Fibroblast of skin of left biceps (primary cell): ENCODE data around the gene GPR63.
"Not testable (repeated sequence)": the region's sequence is repeated elsewhere in the genome, so short reads cannot be mapped to it uniquely, and the experiment has no call there.

ENCODE experiments used
- DNase-seq, 2 experiments: peaks; one replicate each; pipeline ENCODE4 v3.0.0-alpha.2; 2013; ENCODE audit warnings: low read depth in 2 of 2

The GPR63 gene, protein sequence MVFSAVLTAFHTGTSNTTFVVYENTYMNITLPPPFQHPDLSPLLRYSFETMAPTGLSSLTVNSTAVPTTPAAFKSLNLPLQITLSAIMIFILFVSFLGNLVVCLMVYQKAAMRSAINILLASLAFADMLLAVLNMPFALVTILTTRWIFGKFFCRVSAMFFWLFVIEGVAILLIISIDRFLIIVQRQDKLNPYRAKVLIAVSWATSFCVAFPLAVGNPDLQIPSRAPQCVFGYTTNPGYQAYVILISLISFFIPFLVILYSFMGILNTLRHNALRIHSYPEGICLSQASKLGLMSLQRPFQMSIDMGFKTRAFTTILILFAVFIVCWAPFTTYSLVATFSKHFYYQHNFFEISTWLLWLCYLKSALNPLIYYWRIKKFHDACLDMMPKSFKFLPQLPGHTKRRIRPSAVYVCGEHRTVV

DNA sequence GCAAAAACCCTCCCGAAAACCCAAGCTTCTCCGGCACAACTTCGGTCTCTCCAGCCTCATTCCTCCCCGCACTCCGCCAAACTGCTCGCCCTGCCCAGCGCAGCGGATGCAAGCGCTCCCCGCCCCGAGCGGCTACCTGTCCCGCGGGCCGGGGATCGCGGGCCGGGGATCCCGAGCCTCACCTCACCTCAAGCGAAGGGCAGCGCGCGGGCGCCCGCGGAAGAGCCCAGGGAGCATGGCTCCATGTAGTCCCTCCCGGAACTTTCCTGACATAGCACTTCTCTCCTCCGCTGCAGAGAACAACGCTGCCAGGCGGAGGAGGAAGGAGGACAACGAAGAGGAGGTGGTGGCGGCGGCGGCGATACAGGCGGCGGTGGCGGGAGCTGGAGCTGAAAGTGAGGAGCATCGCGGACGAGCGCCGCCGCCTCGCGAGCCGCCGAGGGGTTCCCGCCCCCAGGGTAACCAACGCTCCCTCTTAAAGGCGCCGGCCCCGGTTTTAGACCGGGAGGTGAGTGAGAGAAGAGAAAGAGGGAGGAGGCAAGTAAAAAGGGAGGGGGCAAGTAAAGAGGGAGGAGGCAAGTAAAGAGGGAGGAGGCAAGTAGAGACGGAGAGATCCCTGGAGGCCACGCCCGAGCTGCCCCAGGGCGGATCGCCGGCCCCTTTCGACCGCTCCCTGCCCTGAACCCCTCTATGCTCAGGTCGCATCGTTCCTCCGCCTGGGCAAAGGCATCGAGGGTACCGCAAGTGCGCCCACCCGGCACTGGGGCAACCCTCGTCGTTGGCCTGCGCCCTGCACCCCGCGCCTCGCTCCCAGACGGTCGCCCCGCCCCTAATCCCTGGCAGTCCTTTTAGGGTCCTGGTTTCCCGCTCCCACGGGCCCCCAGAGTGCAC, at the start of gene GPR63:
Gene GPR63 (minus strand): TSS at position 397 of the 891 bp plus-strand sequence. CDS start 37,746 bp downstream, outside the sequence.
- peak; percentile 44 to 48 for DNase-seq

DNA sequence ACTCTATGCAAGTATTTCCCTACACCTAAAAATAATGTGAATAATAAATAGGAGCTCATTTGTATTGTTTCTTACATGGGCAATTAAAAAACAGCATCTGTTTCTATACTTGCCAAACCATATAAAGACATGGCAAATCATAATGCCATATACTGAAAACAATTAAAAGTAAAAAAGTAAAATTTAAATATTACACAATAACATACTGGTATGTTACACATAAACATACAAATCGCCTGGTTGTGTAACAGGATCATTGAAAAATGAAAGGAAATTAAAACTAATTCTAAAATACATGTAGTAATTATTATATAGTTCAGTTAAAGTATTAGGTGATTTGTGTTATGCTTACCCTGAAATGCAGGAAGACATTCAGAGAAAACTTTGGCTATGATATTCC, 49.2 kb upstream of the GPR63 start:
- DNase-seq: no peak

DNA sequence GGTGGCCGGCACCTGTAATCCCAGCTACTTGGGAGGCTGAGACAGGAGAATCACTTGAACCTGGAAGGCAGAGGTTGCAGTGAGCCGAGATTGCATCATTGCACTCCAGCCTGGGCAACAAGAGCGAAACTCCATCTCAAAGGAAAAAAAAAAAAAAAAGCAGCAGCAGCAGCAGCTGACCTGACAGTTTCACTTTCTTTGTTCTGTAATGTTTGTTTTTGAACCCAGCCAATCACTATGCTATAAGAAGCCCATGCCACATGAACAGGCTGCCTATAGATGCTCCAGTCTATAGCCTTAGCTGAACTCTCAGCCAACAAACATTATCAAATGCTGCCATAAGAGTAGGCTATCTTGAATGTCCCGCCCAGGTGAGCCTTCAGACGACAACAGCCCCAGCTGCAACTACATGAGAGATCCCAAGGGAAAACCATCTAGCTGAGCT, 47.9 kb upstream of the GPR63 start:
- not testable (repeated sequence) for DNase-seq

DNA sequence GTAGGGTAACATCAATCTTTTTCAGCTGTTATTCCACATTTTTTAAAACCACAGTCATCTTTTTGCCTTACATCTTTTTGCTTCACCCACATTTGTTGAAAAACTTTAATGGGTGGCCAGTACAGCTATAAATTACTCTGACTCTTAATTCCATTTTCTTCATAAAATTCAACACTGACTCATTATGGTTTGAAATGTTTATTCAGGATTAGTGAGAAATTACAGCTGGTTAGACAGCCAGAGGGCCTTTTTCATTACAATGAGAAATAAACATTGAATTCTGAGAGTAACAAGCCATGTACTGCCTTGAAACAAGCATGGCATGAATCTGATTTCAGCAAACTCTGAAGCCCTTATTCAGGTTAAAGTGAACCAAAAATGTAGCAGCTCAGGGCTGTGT, 40.9 kb upstream of the GPR63 start:
- no peak for DNase-seq

DNA sequence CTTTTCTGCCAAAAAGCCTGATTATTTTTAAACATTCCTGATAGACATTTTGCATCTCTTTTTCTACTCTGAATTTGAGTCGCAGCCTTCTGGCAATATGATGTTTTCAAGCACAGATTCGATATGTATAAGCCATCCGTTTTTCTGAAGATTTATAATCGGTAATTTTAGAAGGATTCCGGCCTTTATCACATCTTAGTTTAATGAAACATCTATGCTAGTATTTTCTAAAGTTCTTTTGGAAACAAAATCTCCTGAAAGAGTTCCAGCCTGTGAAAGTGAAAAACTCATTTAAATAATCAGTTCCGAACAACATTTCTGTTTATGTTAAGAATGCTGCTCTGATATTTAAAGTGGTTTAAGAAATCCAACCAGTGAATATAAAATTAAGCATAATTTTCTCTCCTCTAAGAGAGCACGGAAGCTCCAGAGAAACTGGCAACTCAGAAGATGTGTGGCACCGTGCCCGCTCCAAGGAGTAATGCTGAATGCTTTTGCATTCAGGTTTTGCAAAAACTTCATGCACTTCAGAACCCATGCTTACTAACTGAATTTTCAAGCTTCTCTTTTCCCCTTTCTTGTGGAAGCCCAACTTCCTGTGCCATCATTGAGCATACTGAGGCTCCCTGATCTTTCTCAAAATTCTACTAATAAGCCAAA, 39.7 kb upstream of the GPR63 start:
- DNase-seq: no peak

DNA sequence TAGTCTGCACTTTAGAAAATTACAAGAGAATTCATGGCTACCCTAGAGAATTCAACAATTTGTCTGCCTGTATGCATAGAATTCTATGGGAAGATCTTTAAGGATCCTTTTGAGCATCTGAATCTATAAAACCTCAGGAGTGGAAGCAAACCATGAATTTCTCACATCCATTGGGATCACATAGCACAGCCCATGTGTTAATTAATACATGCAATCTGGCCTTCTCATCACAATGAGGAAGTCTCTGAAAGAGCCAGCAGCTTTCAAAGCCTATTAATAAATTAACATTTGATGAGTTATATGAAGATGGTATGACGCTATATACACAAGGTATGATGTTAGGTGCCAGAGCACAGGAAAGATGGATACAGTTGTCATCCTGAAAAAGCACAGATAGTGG, 35.7 kb upstream of the GPR63 start:
- DNase-seq: no peak

DNA sequence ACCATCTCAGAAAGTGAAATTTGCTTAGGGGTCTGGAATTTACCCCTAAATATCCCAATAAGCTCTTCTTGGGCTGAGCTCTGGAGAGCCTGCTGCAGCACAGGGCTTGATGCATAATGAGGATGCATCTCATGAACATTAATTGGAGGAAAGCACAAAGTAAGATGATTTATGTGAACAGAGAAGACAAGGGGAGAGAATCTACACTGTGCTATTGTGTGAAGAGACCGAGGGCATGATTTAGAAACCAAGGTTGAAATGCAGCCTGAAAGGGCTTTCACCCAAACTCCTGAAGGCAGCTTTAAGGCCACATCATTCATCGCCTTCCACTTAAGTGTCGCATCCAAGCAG, 27.8 kb upstream of the GPR63 start:
- DNase-seq: no peak

DNA sequence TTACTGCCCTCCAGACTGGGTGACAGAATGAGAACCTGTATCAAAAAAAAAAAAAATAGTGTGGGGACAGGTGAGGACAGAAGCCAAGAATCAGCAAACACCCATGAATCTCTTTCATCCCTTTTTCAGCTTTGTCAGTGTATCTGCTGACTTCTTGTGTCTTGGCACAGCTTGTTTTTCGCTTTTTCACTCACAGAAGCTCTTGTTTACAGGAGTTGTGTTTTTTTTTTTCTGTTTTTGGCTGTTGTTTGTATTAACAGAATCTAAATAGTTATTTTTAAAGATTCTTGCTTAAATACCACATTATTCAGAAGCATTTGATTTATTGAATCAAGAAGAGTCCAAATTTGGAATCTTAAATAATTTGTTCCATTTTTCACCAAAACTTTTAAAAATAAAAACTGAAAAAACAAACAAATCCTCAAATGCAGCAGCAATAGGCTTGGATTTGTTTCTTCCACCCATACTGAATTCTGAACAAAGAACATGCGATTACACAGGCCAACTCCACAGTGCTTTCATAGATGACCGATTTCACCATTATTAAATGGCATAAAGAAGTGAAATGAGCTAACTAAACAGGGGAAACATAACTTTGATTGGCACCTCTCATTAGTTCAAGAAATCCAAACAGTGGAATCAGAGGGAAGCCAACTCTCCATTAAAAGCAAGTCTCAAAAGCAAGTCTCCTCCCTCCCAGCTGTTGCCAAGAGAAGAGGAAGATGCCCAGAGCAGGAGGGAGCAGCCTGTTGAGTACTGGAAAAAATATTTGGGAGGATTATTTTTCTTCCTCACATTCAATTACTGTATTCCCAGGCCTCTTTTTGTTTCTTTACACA, 27.2 kb upstream of the GPR63 start:
- no peak for DNase-seq

DNA sequence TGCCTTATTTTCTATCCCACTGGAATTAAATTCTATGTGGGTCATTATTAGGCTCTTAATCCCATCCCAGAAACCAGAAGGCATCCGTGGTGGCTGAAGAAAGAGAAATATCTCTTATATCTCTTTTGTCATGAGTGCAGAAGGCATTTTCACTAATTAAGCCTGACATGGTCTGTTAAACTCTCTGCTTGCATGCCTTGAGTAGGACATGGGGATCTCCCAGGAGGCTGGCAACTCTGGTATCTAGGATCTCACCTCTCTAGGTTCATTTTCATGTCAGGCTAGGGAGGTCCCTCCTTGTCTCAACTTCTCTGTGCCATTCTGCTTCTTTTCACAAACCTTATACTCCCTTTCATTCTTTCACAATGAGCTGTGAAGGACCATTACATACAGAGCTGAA, 25.3 kb upstream of the GPR63 start:
- no peak for DNase-seq

DNA sequence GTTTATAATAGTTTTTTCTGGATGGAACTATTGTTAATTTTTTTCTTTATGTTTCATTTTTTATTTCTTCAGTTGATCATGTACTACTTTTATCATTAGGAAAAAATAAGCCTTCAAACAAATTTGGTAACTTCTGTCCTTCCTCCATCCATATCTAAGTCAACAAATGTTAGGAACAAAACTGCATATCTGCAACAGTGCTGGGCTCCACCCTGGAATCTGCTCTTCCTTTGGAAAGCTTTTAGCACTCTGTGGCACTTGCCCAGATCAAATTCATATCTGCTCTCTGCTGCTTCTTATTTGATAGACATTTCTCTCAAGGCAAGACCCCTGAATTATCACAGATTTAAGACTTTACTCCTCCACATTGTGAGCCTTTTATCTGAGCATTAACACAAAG, 24.3 kb upstream of the GPR63 start:
- DNase-seq: no peak

DNA sequence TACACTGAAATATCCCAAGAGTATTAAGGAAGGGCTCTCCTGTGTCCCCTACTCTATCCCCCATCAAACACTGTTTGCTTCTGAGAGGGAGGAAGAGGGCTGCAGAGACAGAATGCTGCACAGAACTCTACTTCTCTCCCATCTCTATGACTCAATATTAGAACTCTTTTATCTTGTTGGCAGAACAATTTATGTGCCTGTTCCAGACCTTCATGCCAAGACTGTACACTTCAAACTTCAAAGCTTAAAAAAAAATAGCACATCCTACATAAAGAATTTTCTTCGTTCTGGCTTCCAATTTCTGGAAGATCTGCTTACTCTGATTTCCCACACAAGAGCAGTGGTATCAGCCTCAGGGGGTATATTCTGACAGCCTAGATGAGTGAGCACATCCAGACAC, 19.6 kb upstream of the GPR63 start:
- no peak for DNase-seq

DNA sequence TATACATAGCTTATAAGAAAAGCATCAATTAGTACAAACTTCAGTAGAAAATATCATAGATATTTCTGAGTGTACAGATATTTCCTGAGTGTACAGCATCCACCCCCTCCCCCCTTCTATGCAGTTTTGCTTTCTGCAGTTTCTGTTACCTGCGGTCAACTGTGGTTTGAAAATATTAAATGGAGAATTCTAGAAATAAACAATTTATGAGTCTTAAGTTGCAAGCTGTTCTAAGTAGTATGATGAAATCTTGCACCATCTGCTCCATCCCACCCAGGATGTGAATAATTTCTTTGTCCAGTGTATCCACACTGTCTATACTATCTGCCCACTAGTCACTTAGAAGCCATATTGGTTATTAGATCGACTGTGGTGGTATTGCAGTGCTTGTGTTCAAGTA, 15.8 kb upstream of the GPR63 start:
- no peak for DNase-seq

DNA sequence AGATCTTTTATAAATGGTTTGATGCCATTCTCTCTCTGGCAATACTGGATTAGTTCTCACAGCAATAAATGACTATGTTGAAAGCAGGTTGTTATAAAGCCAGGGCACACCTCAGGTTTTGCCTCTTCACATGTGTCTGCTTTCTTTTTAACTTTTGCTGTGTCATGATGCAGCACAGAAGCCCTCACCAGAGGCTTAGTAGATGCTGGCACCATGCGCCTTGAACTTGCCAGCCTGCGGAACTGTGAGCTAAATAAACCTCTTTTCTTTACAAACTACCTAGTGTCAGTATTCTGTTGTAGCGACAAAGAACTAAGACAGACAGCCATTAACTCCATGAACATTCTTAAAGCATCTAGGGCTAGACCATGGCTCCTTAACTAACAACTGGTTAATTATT, 15.3 kb upstream of the GPR63 start:
- DNase-seq: no peak

DNA sequence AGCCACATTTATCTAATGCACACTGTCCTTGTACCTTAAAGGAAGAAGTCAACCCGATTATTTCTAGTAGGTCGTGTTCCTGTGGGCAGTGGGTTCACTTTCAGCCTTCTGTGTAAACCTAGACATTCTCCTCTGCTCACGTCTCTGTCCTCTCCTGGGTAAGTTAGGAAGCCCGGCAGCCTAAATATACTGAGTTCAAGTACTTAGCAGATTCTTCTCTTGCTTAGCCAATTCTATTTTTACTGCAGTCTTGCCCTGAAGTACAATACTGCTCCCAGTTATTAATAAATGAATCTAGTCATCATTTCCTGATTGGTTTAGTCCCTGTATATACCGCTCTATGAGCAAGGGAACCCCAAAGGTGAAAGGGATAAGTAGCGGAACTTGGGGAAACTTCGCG, 14.6 kb upstream of the GPR63 start:
- no peak for DNase-seq

DNA sequence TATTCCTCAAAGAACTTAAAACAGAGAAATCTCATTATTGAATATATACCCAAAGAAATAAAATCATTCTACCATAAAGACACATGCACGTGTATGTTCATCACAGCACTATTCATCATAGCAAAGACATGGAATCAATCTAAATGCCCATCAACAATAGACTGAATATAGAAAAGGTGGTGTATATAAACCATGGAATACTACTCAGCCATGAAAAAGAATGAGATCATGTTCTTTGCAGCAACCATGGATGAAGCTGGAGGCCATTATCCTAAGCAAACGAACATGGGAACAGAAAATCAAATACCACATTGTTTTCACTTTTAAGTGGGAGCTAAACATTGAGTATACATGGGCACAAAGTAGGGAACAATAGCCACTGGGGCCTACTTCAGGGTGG, 12.3 kb upstream of the GPR63 start:
- no peak for DNase-seq

DNA sequence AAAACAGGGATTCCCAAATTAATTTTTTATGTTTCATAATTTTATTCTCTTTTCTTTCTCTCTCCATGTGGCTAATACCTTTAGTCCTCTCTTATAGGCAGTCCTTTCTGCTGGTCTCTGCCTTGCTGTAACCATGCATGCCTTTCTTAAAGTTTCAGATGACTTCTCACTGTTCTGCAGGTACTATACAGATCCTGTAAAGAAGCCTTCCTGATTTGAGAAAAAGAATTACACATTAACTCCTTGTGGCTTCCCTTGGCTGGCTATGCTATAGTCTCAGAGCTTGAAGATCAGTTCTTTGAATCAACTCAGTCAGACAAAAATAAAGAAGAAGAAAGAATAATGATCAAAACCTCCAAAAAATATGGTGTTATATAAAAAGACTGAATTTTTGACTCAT, 7.3 kb upstream of the GPR63 start:
- no peak for DNase-seq

DNA sequence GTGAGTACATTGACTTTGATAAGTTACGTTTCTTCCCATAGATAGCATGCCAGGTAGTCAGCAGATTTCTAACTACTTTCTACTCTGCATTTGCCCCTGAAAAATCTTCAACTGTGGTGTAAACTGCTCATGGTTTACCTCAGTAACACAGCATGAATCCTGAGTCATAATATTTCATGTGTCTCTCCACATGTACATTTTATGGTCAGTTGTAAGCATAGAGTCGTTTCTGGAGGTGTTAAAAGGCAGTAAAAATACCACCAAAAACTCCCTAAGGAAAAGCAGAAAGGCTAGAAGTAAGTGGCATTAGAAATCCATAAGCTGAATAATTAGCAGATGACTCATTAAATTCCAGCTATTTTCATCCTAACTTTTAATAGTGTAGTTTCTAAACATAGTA, 4.1 kb upstream of the GPR63 start:
- DNase-seq: peak; percentile 9 to 17

DNA sequence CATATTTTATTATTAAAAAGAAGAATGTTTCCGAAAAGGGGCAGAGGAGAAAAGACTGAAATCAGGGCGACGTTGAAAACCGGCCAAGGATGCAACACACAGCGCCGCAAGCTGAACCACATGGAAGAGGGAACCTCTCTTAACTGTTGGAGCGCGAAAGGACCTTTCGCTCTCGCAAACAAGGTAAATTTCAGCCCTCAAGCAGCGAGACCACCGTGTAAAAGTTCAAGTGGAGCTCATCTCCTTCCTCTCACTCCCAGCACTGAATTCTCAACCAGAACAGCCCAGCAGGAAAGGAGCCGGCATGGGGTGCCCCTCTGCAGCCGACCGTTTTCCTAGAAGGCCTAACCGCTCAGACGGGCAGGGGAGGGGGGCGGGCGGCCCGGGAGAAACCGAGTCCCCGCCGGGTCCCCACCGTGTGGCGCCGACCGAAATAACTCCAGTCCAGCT, 621 bp downstream of the GPR63 start:
- no peak for DNase-seq

DNA sequence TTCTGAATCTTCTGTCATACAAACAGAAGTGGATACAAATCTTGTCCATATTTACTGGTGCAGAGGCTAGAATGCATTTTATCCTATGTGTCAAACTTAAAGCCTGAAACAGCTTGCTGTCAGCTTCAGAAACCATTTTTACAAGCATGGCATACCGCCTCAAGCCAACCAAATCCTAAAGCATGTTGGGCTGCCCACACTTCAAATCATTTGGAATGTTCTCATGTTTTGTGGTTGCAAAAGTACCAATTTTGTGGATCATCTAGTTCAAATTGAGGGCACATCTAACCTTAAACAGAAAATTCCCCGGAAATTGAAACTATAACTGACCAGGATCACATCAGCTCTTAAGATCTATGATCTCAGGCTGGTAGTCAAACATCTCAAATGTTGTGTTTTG, 3.2 kb downstream of the GPR63 start:
- no peak for DNase-seq

DNA sequence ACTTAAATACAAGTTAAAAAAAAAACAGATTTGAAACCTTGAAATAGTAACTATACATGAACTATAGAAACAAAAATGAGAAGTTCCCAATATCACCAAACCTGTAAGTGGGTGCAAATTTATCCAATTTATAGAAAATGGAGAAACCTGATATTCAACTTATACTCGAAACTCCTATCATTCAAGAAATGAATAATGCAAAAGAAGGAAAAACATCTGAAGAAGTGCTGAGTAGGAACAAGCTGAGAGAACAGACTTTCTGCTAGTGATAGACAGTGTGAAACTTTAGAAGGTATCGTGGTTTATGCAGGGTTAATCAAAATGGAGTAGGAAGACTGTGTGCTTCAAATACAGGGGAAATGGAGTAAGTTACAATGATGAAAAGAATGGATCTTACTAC, 4.5 kb downstream of the GPR63 start:
- DNase-seq: no peak

DNA sequence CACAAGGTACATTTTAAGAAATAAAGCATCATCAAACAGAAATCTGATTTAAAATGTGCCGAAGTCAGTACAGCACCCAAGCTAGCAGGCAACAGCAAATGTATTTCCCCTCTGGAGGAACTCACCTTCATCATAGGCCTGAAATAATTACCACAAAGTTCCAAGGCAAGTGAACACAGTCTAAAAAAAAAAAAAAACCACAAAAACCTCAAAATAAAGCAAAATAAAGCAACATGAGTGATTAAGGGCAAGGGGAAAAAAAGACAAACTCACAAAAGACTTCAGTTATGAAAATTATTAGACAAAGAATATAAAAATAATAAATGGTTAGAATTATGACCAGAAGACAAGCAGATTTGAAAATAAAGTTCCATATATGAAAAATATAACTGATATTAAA, 10.4 kb downstream of the GPR63 start:
- DNase-seq: no peak

DNA sequence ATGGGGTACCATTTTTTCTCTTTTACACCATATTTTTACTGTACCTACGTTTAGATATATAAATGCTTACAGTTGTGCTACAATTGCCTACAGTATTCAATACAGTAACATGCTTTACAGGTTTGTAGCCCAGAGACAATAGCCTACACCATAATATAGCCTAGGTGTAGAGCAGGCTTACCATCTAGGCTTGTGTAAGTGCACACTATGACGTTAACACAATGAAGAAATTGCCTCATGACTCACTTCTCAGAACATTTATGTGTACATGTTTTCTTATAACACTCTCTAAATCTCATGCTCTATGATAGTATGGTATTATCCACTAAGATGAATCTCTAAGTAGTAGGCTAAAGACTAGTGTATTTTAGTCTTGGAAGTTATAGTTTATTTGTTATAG, 13.5 kb downstream of the GPR63 start:
- no peak for DNase-seq
